GM19372 (cell line): ENCODE results near the gene PLAGL1.
"Not testable (repeated sequence)": the region's sequence is repeated elsewhere in the genome, so short reads cannot be mapped to it uniquely, and the experiment has no call there.

Experiments used
- ATAC-seq: cut with Tn5 transposase; IDR thresholded peaks from one replicate; pipeline ENCODE4 v1.9.1; 2021; ENCODE audit warnings: mild to moderate bottlenecking, low read depth, moderate library complexity; ENCODE audit not compliant: unreplicated experiment

PLAGL1 gene

DNA sequence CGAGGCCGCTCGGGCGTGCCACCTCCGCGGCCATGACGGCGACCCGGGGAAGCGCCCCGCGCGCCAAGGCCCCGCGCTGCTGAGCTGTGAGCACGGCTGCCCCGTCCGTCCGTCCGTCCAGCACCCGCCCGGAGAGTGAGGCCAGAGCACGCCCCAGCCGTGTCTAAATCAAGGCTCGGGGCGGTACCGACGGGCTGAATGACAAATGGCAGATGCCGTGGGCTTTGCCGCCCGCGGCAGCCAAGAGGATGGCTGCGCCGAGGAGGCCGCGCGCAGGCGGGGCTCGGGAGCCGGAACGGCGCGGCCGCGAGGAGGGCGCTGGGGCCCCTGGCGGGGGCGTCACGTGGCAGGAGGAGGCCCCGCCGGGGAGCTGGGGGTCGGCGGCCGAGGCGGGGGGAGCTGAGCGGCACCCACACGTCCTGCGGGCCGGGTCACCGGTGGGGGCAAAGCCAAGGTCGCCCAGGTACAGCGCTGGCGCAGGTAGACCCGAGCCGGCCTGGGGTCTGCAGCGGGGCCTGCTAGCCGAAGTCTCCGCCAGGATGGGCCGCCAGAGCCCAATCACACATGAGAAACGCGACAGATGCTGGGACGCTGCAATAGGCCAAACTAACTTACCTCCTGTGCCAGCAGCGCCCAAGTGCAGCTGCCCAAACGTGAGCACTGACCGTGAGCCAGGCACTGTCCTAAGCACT, at the start of gene PLAGL1:
Gene PLAGL1, minus strand, starts transcription at position 140 of the 692 bp plus-strand sequence. CDS start 60,123 bp downstream, outside the sequence.
- ATAC-seq: no peak

- ATAC-seq: peak; percentile 85
These were observed 47.3 kb upstream of the PLAGL1 start for GRCh38 chr6:144055121-144055931.

GRCh38 chr6:144053601-144054000, 45.5 kb upstream of the PLAGL1 start:
- ATAC-seq: no peak

GRCh38 chr6:144052488-144052887, 44.4 kb upstream of the PLAGL1 start:
- ATAC-seq: no peak

- ATAC-seq: no peak
These were observed 41.3 kb upstream of the PLAGL1 start for GRCh38 chr6:144049386-144049785.

DNA sequence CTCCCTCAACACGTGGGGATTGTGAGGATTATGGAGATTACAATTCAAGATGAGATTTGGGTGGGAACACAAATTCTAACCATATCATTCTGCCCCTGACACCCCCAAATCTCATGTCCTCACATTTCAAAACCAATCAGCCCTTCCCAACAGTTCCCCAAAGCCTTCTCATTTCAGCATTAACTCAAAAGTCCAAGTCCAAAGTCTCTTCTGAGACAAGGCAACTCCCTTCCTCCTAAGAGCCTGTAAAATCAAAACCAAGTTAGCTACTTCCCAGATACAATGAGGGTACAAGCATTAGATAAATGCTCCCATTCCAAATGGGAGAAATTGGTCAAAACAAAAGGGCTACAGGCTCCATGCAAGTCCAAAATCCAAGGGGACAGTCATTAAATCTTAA, 39.6 kb upstream of the PLAGL1 start:
- no peak for ATAC-seq

- ATAC-seq: not testable (repeated sequence)
These were observed 38.6 kb upstream of the PLAGL1 start for GRCh38 chr6:144046672-144047071.

GRCh38 chr6:144044989-144045388, 36.9 kb upstream of the PLAGL1 start:
- ATAC-seq: not testable (repeated sequence)

DNA sequence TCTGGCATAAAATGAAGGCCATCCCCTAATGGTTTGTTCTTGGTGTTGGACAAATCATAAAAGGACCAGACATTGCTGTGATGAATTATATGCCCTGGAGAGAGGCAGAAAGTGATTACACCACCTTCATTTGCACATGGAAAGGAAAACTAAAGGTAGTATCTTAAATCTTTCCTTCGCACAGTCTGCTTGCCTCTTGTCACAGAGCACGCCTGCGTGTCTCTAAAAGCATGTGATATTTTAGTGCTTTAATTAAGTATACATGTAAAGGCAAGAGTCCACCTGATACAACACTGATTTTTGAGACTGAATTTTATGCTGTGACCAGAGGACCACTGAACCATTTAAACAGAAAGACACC, 28.8 kb upstream of the PLAGL1 start:
- ATAC-seq: no peak

DNA sequence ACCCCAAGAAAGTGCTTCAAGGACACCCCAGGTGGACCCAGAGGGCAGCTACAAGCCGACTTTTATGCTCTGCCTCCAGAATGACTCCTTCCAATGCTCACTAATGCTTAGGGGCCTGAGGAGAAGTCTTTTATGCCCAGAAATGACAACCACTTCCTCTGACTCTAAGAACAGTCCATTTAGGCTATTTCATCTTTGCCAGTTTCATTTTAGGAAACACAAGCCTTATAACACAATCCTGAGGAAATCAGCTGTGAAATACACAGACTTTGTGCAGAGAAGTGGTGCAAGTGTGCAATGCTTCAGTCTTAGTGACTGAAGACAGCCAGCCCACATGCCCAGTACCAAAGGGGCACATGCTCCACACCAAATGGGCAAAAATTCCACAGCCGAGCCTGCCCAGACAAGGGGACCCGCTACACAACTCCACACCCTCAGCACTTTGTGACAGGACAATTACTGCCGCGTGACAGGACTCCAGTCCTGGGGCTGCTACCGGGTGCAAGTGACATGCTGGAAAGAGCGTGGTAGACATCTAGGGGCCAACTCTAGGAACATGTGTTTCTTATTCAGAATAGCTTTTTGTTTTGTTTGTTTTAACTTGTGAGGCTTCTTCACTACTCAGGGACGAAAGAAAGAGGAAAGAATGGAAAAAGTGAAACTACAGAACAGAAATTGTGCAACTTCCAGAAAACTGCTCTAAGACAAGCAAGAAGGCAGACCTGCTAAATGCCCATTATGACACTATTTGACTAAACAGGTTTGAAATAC, 28.2 kb upstream of the PLAGL1 start:
- peak; percentile 64 for ATAC-seq

- no peak for ATAC-seq
These were observed 27.4 kb upstream of the PLAGL1 start for GRCh38 chr6:144035416-144035815.

GRCh38 chr6:144033816-144034735, 26.0 kb upstream of the PLAGL1 start:
- no peak for ATAC-seq

DNA sequence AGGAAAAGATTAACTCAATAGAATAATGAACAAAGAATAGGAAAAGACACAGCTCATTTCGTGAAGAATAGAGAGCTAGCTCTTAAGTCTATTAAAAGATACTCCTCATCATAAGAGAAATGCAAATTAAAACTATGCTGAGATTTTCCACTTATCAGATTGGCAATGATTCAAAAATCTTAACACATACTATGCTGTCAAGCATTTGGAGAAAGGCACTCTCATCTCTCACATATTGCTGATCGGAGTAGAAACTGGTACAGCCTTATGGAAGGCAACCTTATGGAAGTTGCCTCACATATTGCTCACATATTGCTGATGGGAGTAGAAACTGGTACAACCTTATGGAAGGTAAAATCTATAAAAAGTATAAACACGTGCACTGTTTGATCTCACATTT, 21.4 kb upstream of the PLAGL1 start:
- ATAC-seq: no peak

DNA sequence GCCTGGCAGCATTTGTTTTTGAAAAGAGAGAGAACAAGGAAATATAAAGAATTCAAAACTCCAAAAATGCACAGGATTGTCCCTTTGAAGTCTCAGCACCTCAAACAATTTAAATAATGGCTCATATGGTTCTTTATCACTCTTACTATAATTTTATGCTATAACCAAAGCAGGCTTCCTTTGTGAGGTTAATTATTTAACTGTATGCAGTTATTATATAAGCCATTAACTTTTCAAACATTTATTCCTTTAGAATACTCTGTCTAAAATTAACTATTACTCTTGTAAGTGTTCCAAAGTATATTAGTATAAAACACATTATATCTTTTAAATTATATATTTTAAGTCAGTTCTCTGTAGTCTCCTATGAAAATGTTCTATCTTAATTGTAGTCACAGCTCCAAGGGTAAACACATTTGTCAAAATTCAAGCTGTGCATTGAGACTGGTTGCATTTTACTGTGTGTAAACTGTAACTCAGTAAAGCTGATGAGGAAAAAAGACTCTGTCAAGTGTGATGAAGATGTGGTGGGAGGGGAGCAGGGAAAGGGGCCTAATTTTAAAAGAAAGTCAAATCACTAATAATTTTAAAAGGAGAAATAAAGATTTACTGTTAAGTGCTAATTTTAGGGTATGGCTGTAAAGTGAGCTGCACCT, 20.0 kb upstream of the PLAGL1 start:
- ATAC-seq: no peak

DNA sequence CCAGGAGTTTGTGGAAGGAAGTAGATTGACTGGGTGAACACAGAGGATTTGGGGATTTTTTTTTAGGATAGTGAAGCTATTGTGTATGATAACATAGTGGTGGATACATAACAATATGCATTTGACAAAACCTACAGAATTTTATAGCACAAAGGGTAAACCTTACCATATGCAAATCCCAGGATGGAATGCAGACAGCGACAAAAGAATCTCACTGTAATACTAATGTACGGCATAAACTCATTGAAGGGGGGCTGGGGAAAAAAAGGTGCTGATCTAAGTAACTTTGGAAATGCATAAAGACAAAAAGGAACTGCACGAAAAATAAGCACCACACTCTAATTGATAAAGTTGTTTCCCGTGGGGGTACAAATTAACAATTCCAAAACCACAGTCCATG, 15.2 kb upstream of the PLAGL1 start:
- no peak for ATAC-seq

GRCh38 chr6:144019929-144020328, 11.9 kb upstream of the PLAGL1 start:
- no peak for ATAC-seq

DNA sequence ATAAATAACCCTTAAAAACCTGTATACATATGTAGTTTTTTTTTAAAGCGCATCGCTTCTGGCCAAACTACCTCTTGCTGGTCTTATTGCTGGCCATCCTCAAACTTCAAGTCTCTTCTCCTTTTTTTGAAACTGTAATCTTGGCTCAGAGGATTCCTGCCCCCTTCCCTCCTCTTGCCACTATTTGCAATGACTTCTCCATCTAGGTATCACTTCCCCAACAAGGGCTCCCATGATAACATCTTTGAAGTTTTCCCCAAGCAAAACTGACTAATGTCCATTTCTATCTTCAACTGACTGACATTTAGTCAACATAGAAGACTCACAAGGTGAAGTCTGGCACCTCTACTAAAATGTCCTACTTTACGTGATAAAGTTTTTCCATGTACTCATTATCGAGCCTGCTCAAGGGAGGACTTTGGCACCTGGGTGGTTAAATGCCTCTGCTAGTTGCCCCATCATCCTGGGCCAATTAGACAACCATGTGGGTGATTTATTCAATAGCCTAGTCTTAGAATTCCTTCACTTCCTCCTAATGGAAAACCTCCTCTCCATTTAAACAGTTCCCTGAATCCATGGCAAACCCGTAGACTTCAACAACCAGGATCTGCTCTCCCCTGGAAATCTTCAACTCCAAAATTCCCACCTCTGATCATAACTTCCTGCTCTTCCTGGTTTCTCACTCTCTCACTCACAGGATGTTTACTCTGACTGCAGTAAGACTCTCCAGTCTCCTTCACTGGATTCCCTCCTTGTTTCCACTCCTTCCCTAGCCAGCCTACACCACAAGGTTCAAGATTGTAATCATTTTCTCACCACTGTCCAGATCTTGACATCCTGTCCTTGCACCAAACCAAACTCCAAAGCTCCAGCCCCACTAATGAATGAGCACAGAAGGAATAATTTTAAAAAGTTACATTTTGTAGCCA, 9.4 kb upstream of the PLAGL1 start:
- ATAC-seq: no peak

DNA sequence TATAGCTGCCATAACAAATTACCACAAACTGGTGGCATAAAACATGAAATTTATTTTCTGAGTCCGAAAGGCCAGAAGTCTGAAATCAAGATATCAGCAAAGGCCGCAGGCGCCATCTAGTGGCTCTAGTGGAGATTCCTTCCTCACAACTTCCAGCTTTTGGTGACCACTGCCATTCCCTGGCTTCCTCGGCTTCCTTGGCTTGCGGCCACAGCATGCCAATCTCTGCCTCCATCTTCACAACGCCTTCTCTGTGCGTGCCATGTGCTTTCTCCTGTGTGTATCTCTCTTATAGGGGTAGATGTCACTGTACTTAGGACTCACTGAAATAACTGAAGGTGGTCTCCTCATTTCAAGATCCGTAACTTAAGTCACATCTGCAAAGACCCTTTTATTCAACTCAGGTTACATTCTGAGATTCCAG, 5.4 kb upstream of the PLAGL1 start:
- ATAC-seq: no peak

DNA sequence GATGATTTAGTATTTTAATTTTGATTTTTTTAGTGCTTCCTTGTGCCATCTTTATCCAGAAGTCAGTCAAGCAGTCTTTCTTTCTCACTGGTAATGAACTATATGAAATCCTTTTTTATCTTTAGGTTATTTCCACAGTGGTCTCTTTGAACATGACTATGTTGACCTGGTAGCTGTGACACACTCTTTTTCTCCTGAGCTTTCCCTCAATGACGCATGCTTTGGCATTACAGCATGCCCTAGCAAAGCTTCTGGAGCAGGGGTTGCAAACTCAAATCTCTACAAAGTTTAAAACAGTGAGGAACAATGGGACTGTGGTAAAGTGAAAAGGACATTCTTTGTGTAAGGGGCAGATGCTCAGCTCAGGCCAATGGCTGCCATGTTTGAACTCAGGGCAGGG, 4.5 kb upstream of the PLAGL1 start:
- ATAC-seq: no peak
